ENCODE data around the gene HOXD8. TPM values are rescaled to one million over a fixed set of nuclear protein-coding genes. Genes with fewer than 3 reads are reported as not detected.

HOXD8 gene
- total and polyA plus RNA-seq, 2 of the 8 experiments (the other 6 are each of a cell fraction or from before 2014, with no cell fraction given) = not detected

DNA sequence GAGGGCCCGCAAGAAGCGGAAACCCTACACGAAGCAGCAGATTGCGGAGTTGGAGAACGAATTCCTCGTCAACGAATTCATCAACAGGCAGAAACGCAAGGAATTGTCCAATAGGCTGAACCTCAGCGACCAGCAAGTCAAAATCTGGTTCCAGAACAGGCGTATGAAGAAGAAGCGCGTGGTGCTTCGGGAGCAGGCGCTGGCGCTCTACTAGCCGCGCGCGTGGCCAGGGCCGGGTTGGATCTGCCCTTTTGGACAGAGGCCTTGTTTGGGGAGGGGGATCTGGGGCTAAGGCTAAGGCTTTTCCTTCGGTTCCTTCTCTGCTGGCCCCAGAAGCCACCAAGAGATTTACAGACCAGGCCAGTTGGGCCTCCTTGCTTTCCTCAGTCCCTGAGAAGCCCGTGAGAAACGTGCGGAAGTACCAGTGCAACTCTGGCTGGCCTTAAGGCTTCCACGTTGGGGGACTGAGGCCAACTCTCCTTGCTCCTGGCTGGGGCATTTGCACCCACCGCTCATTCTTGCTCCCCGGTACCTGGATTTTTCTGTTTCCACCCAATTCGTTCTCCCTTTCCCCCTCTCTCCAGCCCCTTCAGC is 28.9 kb upstream of the HOXD8 start (continued):
- TF ChIP-seq HDAC2 (IDR thresholded peaks at IDR 0.05; ENCODE audit: borderline replicate concordance in 1 of 2, low read depth in 2 of 2, low read length in 2 of 2) (no peak), SP2 (IDR thresholded peaks at IDR 0.05; ENCODE audit: low read length) (no peak), POU5F1 (IDR thresholded peaks at IDR 0.05; ENCODE audit: low read depth, low read length) (no peak), GTF2F1 (IDR thresholded peaks at IDR 0.05; ENCODE audit: borderline replicate concordance, low read depth, low read length) (no peak), ZNF274 (IDR thresholded peaks at IDR 0.05; ENCODE audit: borderline replicate concordance, extremely low read depth, low read length) (no peak), GABPA (IDR thresholded peaks at IDR 0.05; ENCODE audit: borderline replicate concordance, insufficient read depth, low read length) (no peak), POLR2A (IDR thresholded peaks at IDR 0.05; ENCODE audit: control extremely low read depth in 1 of 2, low read depth in 2 of 2, low read length in 2 of 2) (no peak), TAF1 (IDR thresholded peaks at IDR 0.05; ENCODE audit: low read depth, low read length) (no peak), EP300 (IDR thresholded peaks at IDR 0.05; ENCODE audit: borderline replicate concordance in 1 of 2, low read depth in 2 of 2, low read length in 2 of 2) (no peak), POLR2AphosphoS5 (IDR thresholded peaks at IDR 0.05; ENCODE audit: low read depth, low read length) (no peak), SRF (IDR thresholded peaks at IDR 0.05; ENCODE audit: low read depth, low read length) (no peak), RNF2 (IDR thresholded peaks at IDR 0.05; ENCODE audit: borderline replicate concordance, low read depth, low read length, missing control alignments, poor library complexity, severe bottlenecking) (peak; percentile 99), HDAC6 (IDR thresholded peaks at IDR 0.05; ENCODE audit: low read depth, low read length) (no peak), TEAD4 (IDR thresholded peaks at IDR 0.05; ENCODE audit: low read depth, low read length) (no peak), KDM5A (IDR thresholded peaks at IDR 0.05; ENCODE audit: low read length) (no peak), BRCA1 (IDR thresholded peaks at IDR 0.05; ENCODE audit: low read depth, low read length) (no peak), FOSL1 (IDR thresholded peaks at IDR 0.05; ENCODE audit: insufficient read depth, low read depth, low read length) (no peak), KDM1A (IDR thresholded peaks at IDR 0.05; ENCODE audit: borderline replicate concordance, low read length) (no peak), NANOG (IDR thresholded peaks at IDR 0.05; ENCODE audit: insufficient read depth, low read depth, low read length, poor library complexity, severe bottlenecking) (no peak), USF2 (IDR thresholded peaks at IDR 0.05; ENCODE audit: low read length) (no peak), E2F6 (IDR thresholded peaks at IDR 0.05) (no peak), CBX5 (IDR thresholded peaks at IDR 0.05; ENCODE audit: low read depth, low read length) (no peak), YY1 (IDR thresholded peaks at IDR 0.05; ENCODE audit: low read depth, low read length) (no peak), TAF7 (optimal IDR thresholded peaks at IDR 0.05; ENCODE audit: borderline replicate concordance, low read depth, low read length) (no peak)
